ENCODE results near the gene NADSYN1.
A peak's percentile ranks its signal among the peaks of the same experiment; 100 is the strongest.

Gene NADSYN1

DNA sequence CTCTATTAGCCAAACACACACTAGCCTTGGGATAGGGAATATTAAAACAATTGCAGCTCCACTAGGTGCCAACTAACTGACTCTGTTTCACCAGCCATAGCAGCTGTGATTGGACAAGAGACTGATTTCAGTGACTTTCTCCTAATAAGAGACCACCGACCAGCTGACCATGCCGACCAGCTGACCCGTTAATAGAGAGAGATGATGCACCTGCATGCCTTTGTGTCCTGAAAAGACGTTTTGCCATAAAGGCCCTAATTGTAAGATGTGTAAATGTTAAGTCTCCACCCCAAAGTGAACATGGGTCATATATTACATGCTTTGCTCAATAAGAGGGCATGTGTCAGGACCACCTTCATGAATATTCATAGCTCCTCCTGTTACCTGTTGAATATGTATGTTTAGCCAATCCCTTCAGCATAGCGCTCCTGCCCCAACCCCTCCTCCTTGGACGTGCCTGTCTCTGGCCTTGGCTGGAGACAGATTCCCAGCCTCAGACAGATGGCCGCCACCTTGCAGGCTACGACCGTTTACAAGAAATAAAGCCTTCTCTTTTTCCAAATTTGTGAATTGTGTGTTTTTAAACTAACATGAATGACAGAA, 1.3 kb upstream of the NADSYN1 start:
- DNase-seq = no peak

DNA sequence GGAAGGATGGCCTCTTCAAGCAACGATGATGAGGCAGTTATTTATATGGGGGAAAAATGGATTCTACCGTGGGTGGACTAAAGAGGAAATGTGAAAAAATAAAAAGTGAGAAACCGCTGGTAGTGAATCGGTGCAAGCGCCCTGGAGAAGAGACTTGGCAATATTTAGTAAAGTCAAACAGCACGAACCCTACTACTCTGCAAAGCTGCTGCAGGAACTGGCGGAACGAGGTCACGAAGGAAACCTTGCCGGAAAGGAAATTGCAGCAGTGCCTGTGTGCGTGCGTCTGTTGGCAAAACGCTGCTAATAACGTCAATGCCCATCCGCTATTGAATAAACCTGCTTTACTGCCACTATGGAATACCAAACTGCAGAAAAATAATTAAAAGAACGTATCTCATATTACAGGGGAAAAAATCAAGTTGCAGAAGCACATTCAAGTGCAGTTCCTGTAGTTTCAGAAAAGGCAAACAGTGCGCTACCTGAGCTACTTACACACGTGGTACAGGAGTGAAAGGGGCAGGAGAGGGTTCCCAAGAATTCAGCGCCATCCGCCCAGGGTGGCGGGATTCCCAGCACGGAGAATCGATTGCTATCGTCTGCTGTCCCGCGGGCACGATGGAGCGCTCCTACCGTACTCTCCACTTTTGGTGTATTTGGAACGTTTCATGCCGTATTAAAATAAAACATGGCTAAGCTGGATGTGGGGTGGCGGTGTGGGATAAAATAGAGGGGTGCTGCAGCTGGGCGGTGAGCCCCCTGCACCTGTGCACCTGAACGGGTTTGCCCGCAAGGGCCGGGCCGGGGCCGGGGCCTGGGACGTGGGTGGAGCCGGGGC, 585 bp upstream of the NADSYN1 start:
- DNase-seq = peak in 2 of 4 experiments; percentile 25 to 36

DNA sequence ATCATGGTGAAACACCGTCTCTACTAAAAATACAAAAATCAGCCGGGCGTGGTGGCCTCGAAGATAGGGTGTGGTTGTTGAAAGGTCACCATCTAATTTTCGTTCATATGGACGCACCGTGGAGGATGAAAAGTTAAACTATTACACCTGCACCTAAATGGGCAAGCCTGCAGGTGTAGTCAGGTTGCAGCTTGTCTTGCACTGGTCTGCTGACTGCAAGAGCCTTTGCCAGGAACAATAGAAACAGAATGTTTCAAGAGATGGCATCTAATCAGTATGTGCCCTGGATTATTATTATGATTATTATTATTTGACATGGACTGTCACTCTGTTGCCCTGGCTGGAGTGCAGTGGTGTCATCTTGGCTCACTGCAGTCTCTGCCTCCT, 908 bp downstream of the NADSYN1 start:
- DNase-seq = no peak

DNA sequence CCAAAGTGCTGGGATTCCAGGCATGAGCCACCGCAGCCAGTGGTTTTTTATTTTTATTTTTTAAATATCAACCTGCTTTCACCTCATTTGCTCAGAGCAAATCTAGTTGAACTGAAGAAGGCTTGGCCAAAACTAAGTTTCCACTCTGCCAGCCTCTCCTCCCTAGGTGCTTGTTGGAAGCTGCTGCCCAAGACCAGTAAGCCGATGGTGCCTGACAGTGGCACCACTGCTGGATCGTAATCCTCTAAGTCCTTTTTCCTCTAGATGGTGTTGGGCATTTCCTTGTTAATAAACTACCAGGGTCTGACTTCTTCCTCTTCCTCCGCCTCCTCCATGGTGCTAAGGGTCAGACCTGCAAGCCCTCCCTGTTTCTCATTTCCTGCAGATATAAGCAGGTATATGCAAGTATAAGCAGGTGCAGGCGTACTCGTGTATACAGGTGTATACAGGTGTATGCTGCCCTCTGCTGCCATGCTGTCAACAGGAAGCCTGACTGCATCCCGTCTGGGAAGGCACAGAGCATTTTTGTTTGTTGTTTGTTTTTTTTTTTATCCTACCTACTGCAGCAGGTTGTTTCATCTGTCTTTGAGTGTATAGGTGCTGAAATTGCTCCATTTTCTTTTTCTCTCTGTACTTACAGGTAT, 1.6 kb downstream of the NADSYN1 start:
- DNase-seq = no peak

DNA sequence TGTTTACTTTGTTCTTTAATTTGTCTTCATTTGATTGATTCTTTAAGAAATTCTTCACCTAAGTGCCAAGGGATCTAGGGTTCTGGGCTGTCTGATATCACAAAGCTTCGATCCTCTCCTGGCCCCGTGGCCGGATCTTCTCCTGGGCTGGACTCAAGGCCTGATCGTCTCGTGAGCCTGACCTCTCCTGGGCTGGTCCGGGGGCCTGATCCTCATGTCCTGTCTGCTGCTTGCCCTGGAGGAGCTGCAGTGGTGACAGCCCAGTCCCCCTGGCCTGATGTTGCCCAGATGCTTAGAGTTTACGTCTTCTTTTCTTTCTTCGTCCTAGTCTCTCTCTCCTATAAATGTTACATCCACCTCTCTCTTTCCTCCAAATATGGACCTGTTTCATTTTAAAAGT, 3.3 kb downstream of the NADSYN1 start:
- no peak for DNase-seq

DNA sequence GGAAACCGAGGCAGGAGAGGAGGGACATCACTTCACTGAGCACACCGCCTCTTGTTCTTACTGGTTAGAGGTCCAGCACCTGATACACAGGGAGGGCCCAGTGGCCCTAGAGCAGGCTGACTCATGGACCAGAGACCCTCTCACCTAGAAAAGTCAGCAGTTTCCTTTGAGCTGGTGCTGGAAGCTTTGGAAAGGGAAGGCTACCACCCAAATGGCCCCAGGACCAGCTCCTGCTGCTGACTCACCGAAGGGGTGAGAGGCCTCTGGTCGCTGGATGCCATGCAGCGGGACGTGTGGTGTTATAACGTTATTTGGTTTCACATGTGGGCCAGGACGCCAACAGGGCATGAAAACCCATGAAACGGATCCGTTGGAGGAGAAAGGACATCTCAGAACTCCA, 3.8 kb downstream of the NADSYN1 start:
- no peak for DNase-seq

DNA sequence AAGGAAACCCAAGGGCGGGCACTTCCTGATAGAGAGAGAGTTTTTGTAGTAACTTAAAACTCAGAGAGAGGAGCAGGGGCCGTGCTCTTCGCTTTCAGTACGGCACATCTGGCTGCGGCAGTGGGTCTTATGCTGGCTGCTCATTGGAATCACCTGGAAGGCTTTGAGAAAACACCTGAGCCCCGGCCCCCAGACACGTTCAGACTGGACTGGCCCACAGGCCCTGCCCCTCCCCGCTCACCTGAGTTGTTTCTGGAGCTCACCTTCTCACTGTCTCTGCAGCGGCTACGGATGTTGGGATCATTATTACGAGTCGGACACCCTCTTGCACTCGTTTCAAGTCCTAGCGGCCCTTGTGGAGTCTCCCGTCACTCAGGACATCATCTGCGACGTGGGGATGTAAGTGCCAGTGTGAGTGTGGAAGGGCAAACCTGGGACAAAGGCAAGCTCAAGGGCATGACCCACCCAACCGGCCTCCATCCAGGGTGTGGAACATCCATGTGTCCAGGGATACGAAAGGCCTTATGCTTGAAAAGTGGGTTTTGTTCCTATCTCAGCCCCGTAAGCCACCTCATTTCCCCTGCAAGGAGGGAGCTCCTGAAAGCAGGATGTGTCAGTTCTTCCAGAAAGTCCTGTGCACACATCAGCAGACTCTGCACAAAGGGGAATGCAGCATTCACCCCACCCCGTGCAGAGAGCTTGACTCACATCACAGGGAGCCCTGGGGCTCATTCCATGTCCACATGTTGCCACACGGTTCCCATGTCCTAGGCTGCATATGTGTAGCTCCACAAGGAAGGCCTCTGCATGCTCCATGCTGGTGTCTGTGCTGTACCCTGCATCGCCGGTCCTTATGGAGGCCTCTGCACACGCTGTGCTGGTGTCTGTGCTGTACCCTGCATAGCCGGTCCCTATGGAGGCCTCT, 5.4 kb downstream of the NADSYN1 start:
- DNase-seq = no peak

DNA sequence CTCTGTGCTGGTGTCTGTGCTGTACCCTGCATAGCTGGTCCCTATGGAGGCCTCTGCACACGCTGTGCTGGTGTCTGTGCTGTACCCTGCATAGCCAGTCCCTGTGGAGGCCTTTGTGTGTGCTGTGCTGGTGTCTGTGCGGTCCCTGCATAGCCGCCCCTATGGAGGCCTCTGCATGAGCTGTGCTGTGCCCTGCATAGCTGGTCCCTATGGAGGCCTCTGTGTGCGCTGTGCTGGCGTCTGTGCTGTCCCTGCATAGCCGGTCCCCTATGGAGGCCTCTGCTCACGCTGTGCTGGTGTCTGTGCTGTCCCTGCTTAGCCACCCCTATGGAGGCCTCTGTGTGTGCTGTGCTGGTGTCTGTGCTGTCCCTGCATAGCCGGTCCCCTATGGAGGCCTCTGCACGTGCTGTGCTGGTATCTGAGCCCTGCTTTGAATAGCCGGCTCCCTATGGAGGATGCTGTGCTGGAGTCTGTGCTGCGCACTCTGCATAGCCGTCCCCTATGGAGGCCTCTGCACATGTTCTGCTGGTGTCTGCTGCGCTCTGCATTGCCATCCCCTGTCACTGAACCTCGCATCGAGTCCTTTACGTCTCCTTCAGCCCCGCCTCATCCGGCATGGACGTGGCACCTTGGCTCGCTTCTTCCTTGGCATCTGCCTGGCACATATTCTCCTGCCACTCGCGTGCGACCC, 6.2 kb downstream of the NADSYN1 start:
- DNase-seq = no peak

DNA sequence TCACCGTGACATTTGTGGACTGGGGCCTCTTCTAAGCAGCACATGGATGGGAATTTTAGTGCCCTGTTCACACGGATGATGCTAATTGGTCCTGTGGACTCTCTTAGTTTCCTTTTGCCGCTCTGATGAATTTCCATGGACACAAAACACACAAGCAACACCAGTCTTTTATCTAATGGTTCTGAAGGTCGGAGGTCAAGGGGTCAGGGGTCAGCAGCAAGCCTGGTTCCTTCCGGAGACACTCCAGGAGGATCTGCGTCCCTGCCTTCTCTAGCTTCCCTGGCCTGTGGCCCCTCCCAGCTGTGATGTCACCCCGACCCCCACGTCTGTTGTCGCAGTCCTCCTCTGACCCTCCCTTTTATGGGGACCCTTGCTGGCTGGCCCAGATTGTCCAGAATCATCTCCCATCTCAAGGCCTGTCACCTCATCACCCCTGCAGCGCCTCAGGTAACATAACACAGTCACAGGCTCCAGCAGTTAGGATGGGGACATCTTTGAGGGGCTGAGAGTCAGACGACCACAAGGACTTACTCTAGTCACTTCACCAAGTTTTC, 6.8 kb downstream of the NADSYN1 start:
- no peak for DNase-seq

DNA sequence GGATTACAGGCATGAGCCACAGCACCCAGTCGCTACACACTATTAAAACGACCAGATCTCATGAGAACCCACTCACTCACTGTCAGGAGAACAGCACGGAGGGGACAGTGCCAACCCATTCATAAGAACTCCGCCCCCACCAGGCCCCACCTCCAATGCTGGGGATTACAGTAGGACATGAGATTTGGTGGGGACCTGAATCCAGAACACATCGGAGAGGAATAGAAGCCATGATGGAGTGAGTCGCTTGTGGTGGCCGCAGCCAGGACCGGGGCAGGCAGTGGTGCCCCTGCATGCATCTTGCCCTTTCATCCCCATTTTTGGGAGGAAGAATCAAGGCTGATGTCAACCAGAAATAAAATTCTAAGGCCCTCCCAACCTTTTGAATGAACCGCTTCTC, 8.7 kb downstream of the NADSYN1 start:
- DNase-seq = no peak

DNA sequence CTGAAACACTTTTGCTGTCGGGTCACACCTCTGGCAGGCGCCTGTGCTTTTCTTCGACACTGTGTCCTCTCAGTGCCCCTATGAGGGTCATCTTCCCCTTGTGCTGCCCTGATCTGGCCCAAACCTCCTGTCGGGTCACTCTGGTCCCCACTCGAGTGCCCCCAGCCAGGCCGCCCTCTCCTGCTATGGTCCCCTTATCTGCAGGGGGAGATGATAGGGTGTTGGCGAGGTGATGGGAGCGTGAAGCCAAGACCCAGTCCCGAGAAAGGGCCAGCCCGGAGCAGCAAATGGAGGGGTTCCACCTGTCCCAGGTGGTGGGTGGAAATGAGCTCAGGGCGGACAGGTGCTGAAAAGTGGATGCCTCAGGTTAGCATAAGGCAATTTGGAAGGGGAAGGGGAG, 9.7 kb downstream of the NADSYN1 start:
- DNase-seq = no peak

DNA sequence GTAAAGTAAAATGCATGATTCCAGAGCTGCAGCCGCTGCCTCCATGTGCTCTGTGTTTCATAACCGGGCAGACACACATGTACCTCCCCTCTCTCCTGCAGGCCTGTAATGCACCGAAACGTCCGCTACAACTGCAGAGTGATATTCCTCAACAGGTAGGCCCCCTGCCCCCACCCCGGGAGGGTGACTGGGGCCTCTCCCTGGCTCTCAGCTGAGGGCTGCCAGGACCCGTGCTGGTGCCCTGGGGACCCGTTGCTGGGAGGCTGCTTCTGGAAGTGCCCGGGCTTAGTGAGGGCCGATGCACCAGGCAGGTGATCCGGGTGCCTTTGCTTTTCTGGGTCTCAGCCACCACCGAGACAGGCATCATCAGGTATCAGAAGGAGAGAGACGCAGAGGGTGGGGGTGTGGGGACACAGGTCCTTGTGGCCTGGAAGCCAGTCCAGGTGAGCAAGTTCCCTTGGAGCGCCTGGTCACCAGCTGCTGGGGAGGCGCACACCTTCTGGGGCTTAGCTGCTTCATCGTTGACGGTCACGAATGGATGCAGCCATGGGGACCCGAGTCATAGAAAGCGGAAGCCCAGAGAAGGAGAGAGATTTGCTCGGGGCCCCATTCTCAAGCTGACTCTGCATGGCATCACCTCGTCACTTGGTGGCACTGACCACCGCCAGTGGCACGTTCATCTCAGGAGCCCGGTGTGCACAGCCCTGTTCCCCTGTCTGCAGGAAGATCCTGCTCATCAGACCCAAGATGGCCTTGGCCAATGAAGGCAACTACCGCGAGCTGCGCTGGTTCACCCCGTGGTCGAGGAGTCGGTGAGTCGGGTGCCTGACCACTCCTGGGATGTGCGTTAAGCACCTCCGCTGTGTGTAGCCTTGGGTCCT, 10.6 kb downstream of the NADSYN1 start:
- no peak for DNase-seq

DNA sequence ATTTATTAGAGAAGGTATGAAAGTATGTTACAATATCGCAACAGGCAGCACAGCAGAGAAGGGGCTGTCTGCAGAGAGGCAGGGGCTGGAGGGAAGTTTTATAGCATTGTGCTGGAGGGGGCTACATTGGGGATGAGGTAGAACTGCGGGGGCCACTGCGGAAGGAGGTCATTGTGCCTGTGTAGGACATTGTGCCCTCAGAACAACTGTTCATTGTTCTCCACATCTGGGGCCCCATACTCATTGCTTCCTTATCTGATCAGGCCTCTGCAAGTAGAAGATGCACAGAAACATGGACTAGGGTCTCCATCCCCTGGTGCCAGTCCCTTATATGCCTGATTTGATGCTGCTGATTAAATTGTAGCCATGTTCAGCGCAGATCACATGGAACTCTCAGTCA, 12.1 kb downstream of the NADSYN1 start:
- DNase-seq = no peak

DNA sequence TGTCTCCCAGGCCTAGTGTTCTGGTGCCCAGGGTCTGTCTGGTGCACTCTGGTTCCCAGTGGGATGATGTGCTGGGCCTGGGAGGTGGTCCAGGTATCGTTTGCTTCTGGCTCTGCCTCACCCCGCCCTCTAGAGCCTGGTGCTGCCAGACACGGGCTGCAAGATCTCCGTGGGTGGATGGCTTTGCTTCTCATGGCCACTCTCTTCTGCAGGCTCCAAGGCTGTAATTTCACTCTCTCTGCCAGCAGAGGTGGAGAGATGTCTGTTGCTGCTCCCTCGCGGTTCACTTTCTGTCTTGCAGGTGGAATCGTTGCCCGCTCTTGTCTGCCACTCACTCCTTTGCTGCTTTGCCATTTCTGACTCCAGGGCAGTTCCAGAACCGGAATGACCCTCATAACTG, 13.4 kb downstream of the NADSYN1 start:
- DNase-seq = no peak

DNA sequence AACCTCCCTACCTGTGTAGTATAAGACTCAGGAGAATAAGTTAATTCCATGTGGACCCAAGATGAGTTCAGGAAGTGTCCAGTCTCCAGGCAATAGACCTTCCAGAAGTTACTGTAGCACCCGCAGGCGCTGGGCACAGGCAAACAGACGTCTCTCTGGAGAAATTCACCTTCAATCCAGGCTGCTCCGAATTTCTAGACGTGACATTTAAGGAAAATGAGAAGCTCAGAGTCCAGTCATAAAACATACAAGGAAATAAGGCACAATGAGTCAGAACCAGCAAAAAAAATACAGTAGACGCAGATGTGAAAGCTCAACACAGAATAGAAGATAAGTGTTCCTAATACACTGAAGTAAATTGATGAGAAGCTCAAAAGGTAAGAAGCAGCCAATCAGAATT, 14.2 kb downstream of the NADSYN1 start:
- no peak for DNase-seq

DNA sequence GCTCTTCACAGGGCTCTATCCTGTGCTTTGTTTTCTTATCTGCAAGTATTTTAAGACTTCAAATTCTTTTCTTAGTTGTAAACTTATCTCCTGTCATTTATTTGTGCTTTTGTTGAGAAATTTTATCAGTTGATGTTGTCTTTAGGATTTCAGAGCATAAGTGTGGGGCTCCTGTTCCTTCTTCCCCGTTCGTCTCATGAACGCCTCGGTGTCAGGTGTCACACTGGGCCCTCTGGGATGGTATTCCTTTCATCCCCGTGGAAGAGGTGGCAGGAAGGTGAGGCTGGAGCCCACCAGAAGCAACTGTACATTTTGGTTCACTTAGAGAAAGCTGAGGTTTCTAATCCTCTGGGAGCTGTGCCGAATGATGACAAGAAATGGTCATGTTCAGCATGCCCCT, 17.9 kb downstream of the NADSYN1 start:
- no peak for DNase-seq

DNA sequence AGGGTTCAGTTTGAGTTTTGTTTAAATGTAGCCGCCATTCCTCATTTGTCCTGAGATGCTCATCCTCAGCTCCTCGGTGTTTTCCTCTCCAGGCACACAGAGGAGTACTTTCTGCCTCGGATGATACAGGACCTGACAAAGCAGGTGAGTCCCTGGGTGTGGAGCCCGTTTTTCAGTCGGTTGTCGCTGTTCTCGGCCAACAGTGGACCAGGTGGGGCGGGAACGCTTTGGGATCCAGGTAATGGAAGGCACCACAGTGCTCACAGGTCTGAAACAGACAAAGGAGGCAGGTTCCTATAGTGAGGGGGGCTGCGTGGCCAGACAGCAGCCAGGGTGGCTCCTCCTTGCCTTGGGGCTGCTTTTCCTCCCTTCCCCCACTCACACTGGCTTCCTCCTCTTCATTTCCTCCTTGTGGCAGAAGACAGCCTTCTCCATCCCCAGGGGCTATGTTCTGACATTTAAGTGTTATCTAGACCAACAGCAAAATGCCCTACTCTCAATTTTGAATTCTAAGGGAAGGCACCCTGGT, 19.4 kb downstream of the NADSYN1 start:
- DNase-seq = no peak

DNA sequence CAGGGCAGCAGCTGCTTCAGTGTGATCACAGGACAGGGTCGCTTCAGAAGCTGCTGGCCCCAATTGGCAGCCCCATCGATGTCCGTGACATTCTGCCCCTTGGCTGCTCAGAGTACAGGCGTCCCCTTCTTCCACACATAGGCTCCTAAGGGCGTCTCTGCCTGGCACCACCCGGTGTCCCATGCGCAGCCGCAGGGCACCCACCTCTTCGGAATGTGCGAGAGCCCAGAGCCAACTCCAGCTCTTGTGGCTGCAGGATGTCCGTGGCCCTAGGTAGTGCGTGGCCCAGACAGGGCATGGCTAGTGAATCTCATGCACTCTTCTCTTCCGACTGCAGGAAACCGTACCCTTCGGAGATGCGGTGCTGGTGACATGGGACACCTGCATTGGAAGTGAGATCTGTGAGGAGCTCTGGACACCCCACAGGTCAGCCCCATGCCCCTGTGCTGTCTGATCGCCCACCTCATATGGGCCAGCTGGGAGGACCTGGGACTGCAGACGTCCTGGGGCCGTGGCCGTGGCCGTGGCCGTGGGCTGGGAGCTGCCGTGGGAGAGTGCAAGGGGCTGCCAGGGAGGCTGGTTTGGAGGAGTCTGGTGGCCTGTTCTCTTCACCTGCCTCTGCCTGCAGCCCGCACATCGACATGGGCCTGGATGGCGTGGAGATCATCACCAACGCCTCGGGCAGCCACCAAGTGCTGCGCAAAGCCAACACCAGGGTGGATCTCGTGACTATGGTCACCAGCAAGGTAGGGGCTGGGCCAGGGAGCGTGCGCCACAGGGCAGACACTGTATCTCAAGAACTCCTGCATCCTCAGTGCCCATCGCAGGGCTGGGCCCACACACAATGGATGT, 20.2 kb downstream of the NADSYN1 start:
- DNase-seq = no peak

DNA sequence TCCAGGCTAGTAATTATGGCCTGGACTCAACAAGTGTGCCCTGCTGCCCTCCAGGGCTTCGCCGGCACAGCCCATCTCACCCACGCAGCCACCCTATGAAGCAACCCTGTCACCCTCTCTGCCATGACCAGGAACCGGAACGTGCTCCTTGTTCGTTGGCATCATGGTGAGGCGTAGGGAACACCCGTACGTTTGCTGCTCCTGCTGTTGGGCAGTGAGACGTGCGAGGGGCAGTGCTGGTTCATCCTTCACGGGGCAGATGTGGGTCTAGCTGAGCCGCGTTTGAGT, 20.7 kb downstream of the NADSYN1 start:
- no peak for DNase-seq

DNA sequence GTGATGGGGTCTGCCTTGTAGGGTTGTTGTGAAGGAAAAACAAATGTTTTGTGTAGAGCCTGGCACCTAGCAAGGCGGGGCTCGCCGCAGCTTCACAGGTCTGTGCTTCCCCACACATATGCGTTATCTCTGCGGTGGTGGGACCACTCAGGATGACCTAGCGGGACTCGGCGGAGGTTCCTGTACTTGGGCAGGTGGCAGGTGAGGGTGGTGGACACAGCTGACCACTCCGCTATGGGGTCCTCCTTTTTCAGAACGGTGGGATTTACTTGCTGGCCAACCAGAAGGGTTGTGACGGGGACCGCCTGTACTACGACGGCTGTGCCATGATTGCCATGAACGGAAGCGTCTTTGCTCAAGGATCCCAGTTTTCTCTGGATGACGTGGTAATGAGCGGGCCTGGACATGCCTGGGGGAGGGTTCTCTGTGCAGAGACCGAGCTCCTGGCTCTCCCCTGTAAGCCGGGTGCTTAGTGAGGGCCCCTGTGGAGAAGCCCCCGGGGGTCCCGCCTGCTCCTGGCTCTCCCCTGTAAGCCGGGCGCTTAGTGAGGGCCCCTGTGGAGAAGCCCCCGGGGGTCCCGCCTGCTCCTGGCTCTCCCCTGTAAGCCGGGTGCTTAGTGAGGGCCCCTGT, 21.3 kb downstream of the NADSYN1 start:
- DNase-seq = no peak

Data from activated CD4-positive, CD25-positive, alpha-beta regulatory T cell (primary cell).